ENCODE data around the gene LRRC43.
"Not testable (repeated sequence)": the region's sequence is repeated elsewhere in the genome, so short reads cannot be mapped to it uniquely, and the experiment has no call there.

Gene LRRC43

DNA sequence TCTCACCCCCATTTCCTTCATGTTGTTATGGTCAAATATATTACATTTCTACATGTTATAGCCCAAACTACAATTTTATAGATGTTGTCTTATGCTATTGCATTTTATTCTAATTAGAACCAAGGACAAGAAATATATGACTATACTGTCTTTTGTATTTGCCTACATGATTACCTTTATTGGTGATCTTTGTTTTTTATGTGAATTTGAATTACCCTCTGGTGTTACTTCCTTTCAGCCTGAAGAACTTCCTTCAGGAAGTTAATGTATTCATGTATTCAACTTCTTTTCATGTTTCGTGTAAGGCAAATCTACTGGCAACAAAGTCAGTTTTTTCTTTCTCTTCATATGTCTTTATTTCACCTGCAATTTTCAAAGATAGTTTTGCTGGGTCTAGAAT, 11.9 kb downstream of the LRRC43 start:
- DNase-seq (ENCODE audit: low read depth) = no peak

DNA sequence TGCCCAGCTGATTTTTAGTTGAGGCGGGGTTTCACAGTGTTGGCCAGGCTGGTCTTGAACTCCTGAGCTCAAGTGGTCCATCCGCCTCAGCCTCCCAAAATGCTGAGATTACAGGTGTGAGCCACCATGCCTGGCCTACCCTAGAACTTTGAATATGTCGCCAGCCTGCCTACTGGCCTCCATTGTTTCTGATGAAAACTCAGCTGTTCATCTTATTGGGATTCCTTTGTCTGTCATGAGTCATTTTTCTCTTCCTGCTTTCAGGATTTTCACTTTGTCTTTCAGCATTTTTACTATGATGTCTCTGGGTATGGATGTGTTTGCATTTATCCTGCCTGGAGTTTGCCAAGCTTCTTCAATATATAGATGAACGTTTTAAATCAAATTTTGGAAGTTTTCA, 12.5 kb downstream of the LRRC43 start:
- DNase-seq (ENCODE audit: low read depth) = no peak

DNA sequence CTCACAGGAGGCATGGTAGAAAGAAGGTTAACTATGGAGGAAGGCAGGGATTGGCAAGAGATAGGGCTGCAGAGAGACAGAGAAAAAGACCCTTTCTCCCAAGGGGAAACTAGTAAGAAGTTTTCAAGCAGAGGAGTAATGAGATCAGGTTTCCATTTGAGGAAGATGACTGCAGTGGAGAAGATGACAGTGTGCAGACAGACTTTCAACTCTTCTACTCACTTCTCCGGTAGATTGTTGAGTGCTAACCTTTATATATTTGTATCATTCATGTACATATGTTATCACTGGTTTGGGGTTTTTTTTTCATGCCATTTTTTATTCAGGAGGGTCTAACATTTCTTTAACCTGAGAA, 14.7 kb downstream of the LRRC43 start:
- no peak for DNase-seq (ENCODE audit: low read depth)

DNA sequence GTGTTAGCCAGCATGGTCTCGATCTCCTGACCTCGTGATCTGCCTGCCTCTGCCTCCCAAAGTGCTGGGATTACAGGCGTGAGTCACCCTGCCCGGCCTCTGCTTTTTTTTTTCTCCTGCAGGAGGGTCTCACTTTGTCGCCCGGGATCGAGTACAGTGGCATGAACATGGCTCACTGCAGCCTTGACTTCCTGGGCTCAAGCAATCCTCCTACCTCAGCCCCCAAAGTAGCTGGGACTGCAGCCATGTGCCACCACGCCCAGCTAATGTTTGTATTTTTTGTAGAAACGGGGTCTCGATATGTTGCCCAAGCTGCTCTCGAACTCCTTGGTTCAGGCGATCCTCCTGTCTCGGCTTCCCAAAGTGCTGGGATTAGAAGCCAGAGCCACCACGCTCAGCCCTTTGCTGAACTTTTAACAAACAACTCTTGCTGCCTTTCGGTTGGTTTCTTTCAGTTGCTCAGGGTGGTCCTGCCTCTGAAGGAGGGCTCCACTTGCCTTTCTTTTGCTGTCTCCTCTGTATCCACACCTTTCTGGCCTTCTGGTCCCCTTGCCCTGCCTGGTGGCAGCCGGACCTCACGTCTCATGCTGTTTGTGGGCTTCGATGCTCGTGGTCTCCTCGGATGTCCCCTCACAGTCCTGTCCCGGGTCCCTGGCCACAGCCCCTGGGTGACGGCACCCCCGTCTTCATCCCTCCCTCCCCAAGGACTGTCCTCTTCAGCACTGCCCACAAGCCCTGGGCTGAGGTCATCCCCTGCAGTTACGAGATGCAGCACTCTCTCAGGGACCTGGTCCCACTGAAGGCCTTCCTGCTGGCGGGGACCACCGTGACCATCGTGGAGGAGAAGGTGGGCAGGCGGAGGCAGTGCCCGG, 16.8 kb downstream of the LRRC43 start:
- DNase-seq (ENCODE audit: low read depth) = no peak

DNA sequence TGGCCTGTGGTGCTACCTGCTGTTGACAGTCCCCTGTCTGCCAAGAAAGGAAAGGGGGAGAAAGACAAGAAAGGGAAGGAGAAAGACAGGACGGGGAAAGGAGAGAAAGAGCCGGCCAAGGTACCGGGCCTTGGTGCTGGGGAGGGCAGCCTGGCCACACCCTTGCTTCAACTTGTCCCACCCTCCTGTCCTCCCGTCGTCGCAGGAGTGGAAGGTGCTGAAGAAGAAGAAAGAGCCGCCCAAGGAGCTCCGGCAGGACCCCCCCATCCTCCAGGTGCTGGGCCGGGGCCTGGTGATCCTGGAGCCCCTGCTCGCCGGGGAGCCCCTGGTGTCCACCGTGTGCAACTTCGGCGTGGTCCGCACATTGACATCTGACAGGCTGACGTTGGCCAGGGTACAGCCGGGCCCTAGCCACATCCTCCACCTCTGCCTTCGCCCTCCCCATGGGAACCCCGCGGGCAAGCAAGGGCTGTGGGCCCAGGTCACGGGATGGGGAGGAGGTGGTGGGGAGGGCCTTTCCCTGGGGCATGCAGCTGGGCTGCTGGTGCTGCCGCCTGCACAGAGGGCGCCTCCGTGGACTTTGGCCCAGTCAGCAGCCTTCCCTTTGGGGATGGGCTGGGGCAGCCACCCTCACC, 17.7 kb downstream of the LRRC43 start:
- no peak for DNase-seq (ENCODE audit: low read depth)

DNA sequence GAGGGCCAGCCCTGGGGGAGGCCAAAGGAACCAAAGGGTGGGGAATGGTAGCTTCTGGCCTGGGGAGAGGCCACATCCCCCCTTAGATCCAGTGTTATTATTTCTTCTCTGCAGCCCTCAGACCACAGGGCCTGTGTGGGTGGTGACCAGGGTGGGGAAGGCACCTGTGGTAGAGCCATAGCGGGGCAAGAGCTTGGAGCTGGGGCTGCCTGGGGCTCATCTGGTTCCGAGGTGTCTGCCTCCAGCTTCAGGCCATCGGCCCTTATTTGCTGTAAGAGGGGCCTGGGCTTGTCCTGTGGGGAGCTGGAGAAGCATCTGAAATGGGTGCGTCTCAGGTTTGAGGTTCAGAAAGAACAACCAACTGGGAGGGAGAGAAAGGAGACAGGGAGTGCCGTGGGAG, 18.5 kb downstream of the LRRC43 start:
- no peak for DNase-seq (ENCODE audit: low read depth)

DNA sequence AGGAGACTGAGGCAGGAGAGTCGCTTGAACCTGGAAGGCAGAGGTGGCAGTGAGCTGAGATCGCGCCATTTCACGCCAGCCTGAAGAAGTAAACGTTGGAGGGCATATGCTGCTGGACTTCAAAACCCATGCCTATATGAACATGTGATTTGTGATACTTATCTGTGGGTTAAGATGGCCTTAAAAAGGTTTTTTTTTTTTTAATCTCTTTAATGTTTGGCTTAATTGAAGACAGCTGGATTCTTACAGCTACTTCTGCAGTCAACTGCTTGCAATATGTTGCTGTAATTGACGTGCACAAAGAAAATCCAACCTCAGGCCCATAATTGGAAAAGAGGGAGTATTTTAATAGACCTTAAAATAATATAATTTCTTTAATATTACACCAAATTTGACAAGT, 19.1 kb downstream of the LRRC43 start:
- no peak for DNase-seq (ENCODE audit: low read depth)

DNA sequence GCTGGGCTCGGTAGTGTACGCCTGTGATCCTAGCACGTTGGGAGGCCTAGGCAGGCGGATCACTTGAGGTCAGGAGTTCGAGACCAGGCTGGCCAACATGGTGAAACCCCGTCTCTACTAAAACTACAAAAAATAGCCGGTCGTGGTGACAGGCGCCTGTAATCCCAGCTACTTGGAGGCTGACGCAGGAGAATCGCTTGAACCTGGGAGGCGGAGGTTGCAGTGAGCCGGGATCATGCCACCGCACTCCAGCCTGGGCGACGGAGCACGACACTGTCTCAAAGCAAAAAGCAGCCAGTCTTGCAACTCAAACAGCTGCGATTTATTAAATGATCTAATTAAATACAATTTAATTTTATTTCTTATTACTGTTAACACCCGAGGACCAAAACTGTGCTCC, 19.9 kb downstream of the LRRC43 start:
- not testable (repeated sequence) for DNase-seq (ENCODE audit: low read depth)

DNA sequence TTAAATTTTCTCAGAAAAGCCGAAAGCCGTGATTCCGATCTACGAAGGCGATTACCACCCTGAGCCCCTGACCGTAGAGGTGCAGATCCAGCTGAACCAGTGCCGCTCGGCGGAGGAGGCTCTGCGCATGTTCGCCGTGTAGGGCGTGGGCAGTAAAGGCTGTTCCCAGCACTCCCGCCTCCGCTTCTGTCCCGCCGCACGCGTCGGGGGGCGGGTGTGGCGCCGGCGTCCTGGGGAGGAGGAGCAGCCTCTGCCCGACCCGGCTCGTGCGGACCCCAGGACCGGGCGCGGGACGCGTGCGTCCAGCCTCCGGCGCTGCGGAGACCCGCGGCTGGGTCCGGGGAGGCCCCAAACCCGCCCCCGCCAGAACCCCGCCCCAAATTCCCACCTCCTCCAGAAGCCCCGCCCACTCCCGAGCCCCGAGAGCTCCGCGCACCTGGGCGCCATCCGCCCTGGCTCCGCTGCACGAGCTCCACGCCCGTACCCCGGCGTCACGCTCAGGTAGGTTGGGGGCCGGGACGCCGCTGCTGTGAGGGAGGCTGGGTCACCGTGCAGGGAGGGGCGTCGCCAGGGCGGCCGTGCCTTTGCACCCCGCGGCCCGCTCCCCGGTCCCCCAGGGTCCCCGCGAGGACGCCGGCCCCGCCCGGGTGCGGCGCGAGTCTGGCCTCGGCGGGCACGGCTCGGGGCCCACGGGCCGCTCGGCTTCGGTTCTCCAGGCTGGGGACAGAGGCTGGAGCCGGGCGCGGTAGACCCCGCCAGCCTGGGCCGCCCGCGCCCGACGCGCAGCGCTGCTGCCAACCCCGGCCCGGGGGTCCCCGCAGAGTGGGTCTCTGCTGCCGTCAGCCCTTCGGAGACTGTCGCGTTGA, 20.6 kb downstream of the LRRC43 start, which contains the start of gene B3GNT4:
Gene B3GNT4, plus strand, starts transcription at position 409 of the 866 bp plus-strand sequence. CDS start 910 bp downstream, outside the sequence.
- peak; percentile 61 for DNase-seq (ENCODE audit: low read depth)

DNA sequence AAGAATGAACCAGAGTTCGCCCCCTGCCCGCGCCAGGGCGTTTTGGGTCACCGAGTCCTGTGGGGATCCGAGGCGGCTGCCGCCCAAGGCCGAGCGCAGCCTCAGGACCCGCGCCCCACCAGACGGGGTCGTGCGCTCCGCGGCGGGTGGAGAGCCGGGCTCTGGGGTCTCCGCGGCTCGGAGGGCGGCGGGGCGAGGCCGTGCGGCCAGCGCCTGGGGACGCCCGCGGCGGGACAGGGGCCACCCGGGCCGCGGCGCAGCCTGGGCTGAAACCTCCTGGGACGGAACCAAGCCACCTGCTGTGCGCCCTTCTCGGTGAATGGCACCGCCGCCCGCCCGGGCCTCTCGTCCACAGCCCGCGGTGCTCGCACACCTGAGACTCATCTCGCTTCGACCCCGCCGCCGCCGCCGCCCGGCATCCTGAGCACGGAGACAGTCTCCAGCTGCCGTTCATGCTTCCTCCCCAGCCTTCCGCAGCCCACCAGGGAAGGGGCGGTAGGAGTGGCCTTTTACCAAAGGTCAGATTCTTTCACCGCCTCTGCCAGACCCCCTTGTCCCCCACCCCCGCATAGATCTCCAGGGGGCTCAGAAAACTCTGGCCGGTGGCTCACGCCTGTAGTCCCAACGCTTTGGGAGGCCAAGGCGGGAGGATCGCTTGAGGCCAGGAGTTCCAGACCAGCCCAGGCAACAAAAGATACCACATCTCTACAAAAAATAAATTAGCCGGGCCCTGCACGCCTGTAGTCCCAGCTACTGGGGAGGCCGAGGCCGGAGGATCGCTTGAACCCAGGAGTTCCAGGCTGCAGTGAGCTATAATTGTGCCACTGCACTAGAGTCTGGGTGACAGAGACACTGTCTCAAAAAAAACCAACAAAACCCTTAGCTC, 21.5 kb downstream of the LRRC43 start:
- no peak for DNase-seq (ENCODE audit: low read depth)

DNA sequence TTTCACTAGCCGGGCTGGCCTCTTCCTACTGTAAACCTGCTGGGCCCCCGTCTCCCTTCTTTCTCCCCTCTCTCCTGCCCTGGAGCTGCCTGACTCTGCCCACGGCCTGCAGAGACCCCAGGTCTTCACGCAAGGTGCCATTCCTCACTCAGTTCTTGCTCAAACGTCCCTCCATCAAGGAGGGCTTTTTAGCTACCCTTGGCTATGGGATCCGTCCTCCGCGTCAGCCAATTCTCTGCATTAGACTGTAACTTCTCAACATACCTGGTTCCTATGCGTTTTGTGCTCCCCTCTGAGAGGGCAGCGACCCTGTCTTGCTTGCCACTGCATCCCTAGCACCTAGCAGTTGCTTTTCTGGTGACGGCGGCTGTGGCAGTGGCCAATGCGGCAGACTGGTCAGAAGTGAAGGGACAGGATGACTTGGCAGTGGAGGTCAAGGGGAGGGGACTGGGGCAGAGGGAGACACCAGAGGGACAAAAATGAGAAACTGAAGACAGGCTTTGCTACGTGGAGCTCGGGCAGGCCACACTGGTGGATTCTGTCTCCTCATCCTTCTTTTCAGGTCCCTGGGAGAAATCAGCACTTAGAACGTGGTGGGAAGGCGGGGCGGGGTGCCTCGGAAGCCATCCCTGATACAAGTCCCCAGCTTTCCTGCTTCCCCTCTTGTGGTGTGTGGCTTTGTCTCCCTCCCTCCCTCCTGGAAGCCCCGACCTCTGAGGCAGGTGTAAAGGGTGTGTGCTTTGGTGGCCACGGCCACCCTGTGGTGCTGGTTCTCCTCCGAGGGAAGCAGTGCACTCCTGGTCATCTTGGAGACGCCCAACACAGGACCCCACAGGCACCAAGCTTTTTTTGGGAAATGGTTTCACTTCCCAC, 22.4 kb downstream of the LRRC43 start:
- no peak for DNase-seq (ENCODE audit: low read depth)

DNA sequence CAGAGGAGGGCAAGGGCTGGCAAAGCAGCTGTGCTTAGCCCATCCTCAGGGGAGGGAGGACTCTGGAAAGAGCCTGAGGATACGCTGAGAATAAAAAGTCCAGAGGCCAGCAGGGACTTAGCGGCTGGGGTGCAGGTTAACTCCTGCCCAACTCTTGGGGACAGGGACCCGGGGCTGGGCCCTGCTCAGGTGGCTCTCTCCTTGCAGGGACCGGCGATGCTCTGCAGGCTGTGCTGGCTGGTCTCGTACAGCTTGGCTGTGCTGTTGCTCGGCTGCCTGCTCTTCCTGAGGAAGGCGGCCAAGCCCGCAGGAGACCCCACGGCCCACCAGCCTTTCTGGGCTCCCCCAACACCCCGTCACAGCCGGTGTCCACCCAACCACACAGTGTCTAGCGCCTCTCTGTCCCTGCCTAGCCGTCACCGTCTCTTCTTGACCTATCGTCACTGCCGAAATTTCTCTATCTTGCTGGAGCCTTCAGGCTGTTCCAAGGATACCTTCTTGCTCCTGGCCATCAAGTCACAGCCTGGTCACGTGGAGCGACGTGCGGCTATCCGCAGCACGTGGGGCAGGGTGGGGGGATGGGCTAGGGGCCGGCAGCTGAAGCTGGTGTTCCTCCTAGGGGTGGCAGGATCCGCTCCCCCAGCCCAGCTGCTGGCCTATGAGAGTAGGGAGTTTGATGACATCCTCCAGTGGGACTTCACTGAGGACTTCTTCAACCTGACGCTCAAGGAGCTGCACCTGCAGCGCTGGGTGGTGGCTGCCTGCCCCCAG, 23.4 kb downstream of the LRRC43 start:
- no peak for DNase-seq (ENCODE audit: low read depth)

DNA sequence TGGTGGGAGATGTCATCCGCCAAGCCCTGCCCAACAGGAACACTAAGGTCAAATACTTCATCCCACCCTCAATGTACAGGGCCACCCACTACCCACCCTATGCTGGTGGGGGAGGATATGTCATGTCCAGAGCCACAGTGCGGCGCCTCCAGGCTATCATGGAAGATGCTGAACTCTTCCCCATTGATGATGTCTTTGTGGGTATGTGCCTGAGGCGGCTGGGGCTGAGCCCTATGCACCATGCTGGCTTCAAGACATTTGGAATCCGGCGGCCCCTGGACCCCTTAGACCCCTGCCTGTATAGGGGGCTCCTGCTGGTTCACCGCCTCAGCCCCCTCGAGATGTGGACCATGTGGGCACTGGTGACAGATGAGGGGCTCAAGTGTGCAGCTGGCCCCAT, 24.1 kb downstream of the LRRC43 start:
- no peak for DNase-seq (ENCODE audit: low read depth)

DNA sequence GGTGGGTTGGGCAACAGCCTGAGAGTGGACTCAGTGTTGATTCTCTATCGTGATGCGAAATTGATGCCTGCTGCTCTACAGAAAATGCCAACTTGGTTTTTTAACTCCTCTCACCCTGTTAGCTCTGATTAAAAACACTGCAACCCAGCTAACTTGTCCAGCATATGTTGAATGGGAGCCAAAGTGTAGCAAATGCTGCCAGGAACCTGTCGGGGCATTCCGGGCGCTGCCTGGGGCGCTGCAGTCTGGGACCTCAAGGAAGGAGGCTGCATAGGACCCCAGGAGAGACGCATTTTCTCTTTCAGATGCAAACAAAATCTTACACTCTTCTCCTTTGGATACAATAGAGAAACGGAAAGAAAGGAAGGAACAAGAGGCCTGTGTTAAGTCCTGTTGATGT, 24.5 kb downstream of the LRRC43 start:
- DNase-seq (ENCODE audit: low read depth) = no peak

DNA sequence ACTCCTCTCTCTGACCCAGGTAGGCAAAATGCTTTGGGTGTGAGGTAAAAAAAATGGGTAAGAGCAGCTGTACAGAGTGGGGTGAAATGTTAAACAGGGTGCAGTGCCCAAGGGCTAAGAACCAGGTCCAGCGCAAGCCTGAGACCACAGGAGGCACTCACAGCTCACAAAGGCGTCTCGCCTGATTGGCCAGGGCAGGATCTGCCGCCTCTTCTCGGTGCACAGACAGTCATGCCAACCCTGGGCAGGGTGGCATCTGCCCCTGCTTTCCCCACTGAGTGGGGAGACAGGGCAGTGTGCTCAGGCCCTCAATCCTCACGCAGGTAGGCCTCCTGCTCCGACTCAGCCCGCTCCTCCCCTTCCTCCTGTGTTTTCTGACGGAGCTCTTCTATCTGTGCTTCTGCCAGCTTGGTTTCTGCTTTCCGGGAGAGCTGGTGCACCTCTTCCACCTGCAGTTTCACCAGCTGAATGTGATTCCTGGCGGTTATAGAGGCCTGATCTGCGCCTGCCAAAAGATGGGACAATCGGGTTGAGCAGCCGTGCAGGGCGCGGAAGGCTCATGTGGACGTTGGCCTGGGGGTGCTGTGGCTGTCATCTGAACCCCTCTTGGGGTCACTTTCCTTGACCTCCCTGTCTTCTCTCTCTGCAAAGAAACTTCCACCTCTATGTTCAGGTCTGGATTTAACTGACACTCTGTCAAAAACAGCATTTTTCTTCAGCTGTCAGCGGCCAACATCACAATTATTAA, 25.3 kb downstream of the LRRC43 start:
- no peak for DNase-seq (ENCODE audit: low read depth)

DNA sequence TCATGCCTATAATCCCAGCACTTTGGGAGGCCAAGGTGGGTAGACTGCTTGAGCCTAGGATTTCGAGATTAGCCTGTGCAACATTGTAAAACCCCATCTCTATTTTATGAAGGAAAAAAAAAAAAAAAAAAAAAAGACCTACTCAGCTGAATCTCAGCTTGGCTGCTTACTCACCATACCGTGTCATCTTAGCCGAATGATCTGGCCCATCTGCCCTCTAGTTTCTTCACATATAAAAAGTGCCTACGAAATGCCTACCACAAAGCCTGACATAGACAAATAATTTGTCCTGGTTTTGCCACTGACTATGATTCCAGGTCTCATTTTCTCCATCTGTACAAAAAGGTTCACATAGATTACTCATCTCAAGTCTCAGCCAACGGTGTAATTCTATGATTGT, 32.8 kb downstream of the LRRC43 start:
- DNase-seq (ENCODE audit: low read depth) = no peak

DNA sequence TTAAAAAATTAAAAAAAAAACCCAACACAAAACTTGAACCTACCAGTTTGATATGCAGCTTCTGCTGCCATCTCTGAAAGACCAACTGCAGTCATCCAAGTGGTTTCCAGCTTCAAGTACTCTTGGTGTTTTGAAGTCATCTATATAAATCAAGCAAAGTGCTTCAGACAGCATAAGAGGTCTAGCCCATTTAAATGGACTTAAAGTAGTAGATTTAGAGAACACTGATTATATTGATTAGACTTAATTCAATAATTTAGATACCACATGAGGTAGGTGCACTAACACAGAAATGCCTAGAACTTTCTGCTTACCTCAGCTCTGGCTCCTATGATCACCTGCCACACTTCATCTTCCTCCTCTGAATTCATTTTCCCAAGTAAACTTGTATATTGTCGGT, 33.5 kb downstream of the LRRC43 start:
- no peak for DNase-seq (ENCODE audit: low read depth)

DNA sequence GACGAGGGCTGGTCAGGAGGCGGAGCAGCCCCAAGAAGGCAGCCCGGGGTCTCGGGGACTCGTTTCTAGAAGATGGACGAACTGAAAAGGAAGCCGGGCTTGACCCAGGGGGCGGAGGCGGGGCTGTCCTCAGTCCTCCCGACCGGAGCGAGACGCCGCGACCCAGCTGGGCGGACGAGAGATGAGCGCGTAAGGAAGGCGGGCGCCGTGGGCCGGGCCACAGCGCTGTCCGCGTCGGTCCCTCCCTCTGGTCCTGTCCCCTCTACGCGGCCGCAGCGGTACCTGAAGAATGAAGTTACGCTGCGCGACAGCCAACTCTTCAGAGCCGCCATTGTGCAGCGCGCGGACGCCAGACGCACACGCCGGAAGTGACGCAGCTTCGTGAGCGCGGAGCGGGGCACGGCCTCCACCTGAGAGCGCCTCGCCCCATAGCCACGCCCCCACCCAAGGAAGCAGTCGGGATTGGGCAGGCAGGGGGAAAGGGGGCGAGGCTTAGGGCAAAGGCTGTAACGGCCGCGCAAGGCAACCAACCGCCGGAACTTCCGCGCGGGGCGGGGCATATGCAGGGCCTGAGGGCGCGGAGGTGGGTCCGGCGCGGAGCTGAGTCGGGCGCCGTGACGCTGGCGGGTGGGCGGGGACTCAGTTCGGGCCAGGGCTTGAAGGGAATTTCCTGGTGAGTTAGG, 42.9 kb downstream of the LRRC43 start, which contains the start of gene DIABLO:
Gene DIABLO, minus strand, starts transcription at position 370 of the 683 bp plus-strand sequence. Its CDS starts 38 bp downstream, at position 332.
- peak; percentile 100 for DNase-seq (ENCODE audit: low read depth)

Data from EH (cell line).